Measurements from ENCODE around the gene MUC3A.

DNA sequence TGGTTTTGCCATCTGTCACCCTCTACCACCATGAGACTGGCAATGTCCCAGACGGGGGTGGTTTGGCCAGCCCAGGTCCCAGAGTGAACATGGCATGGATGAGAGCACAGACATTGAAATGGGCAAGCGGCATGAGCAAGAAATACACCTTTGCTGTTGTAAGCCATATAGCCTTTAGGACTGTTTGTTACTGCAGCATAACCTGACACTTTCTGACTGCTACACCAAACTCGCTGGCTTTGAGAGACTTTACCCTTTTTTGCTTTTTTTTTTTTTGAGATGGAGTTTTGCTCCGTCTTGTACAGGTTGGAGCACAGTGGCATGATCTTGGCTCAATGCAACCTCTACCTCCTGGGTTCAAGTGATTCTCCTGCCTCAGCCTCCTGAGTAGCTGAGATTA is 5.2 kb upstream of the MUC3A start:
- TF ChIP-seq, protein P1, sequence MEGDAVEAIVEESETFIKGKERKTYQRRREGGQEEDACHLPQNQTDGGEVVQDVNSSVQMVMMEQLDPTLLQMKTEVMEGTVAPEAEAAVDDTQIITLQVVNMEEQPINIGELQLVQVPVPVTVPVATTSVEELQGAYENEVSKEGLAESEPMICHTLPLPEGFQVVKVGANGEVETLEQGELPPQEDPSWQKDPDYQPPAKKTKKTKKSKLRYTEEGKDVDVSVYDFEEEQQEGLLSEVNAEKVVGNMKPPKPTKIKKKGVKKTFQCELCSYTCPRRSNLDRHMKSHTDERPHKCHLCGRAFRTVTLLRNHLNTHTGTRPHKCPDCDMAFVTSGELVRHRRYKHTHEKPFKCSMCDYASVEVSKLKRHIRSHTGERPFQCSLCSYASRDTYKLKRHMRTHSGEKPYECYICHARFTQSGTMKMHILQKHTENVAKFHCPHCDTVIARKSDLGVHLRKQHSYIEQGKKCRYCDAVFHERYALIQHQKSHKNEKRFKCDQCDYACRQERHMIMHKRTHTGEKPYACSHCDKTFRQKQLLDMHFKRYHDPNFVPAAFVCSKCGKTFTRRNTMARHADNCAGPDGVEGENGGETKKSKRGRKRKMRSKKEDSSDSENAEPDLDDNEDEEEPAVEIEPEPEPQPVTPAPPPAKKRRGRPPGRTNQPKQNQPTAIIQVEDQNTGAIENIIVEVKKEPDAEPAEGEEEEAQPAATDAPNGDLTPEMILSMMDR (tag by site-specific recombination; IDR thresholded peaks at IDR 0.05), result no peak
- TF ChIP-seq PBX3 (CRISPR knock-in tag; IDR thresholded peaks at IDR 0.05) (no peak), MZF1 (tag by site-specific recombination; IDR thresholded peaks at IDR 0.05; ENCODE audit: borderline replicate concordance) (no peak), KLF1 (tag by site-specific recombination; IDR thresholded peaks at IDR 0.05) (no peak), ZNF704 (tag by site-specific recombination; IDR thresholded peaks at IDR 0.05) (no peak), ZNF133 (tag by site-specific recombination; IDR thresholded peaks at IDR 0.05) (no peak), ZBTB21 (tag by site-specific recombination; IDR thresholded peaks at IDR 0.05) (no peak), PRDM10 (tag by site-specific recombination; IDR thresholded peaks at IDR 0.05) (no peak), SP3 (tag by site-specific recombination; IDR thresholded peaks at IDR 0.05) (no peak), ZNF48 (tag by site-specific recombination; IDR thresholded peaks at IDR 0.05) (no peak), PATZ1 (tag by site-specific recombination; IDR thresholded peaks at IDR 0.05) (no peak), YY1 (tag by site-specific recombination; IDR thresholded peaks at IDR 0.05) (no peak), TCF7L2 (IDR thresholded peaks at IDR 0.05; ENCODE audit: borderline replicate concordance, low read depth, low read length) (no peak)

Data from HEK293 (cell line).